ENCODE measurements around the gene SPZ1.
"Not testable (repeated sequence)": the region's sequence is repeated elsewhere in the genome, so short reads cannot be mapped to it uniquely, and the experiment has no call there.

Gene SPZ1, protein sequence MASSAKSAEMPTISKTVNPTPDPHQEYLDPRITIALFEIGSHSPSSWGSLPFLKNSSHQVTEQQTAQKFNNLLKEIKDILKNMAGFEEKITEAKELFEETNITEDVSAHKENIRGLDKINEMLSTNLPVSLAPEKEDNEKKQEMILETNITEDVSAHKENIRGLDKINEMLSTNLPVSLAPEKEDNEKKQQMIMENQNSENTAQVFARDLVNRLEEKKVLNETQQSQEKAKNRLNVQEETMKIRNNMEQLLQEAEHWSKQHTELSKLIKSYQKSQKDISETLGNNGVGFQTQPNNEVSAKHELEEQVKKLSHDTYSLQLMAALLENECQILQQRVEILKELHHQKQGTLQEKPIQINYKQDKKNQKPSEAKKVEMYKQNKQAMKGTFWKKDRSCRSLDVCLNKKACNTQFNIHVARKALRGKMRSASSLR

DNA sequence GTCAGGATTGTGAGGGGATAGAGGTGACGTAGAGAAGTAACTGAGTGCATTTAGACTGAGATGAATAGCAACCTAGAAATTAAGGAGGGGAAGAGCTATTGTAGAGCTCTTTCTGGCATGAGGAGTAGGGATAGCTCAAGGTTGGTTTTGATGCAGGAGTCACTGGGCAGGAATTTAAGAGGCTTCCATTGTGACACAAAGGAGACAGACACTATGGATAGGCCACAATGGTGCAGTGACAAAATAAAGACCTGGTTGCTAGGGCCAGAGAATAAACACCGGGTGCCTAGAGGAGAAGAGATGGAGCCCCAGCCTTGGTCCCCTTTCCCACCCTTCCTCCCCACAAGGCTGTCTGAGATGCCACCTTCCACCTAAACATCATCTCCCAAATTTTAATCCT is at the start of gene SPZ1:
Gene SPZ1 (plus strand): TSS at position 301 of the 400 bp plus-strand sequence. CDS start 214 bp downstream, outside the sequence.
- TF ChIP-seq GATA1 (IDR thresholded peaks at IDR 0.05; ENCODE audit: low read depth, low read length) (no peak), POLR2A (IDR thresholded peaks at IDR 0.05; ENCODE audit: low read length) (no peak)
- DNase-seq: no peak

DNA sequence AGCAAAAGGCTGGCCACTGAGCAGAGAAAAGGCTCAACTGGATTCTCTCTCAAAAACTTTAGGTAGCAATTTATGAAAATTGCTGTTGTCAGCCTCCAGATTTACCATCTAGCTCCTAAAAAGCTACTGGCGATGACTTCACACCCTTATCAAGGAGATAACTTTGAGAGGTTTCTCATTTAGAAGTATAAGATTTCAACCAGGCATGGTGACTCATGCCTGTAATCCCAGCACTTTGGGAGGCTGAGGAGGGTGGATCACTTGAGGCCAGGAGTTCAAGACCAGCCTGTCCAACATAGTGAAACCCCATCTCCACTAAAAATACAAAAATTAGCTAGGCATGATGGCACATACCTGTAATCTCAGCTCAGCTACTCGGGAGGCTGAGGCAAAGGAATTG is 49.3 kb upstream of the SPZ1 start:
- DNase-seq: not testable (repeated sequence)

DNA sequence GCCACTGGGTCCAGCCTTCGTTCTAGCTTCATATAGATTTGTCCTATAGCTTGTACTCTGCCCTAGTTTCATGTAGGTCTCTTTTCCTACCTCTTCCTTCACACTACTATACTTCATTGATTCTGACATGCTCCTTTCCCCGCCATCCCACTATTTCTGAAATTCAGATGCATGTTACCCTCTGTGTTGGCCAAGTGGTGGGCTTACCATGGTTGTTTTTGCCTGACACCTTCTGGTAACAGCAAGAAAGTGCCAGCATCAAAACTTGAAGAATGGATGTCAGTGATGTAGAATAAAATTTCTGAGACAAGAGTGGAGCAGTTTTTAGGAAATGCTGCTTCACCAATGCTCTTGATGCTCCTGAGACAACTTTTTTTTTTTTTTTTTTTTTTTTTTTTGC is 44.5 kb upstream of the SPZ1 start:
- no peak for TF ChIP-seq POLR2A (IDR thresholded peaks at IDR 0.05; ENCODE audit: low read length)
- TF ChIP-seq GATA1 (IDR thresholded peaks at IDR 0.05; ENCODE audit: low read depth, low read length): no peak
- DNase-seq: peak; percentile 37 to 39

DNA sequence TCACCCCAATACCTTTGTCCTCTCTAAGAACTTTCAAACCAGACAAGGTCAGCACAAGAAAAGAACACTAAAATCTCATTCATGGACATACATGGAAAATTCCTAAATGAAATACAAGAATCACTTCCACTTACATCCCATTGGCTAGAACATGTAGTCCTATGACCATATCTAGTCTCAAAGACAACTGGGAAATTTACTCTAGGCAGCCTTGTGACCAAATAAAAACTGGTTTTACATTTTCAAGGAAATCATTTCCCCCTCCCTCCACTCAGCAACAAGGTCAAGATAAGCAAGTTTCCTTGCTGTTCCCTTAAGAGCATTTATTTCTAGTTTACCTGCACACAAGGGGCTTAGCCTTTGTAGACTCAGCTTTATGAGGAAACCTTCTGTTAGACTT is 43.6 kb upstream of the SPZ1 start:
- TF ChIP-seq POLR2A (IDR thresholded peaks at IDR 0.05; ENCODE audit: low read length): no peak
- no peak for TF ChIP-seq GATA1 (IDR thresholded peaks at IDR 0.05; ENCODE audit: low read depth, low read length)
- DNase-seq: no peak

DNA sequence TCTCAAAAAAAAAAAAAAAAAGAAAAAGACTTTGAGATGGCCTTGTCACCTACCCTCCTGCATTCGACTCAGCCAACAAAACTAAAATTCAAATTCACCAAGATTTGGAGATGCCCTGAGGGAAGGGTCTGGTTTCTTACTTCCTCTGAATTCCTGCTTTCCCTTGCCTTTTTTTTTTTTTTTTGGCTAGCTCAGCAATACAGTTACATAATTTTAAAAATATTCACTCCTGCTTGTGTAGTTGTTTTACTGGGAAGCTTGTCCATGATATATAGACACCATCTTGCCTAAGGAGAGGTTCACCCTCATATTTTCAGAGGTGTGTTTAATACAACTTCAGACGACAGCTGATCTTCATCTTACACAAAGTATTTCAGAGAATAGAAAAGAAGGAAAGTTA is 42.6 kb upstream of the SPZ1 start:
- no peak for TF ChIP-seq POLR2A (IDR thresholded peaks at IDR 0.05; ENCODE audit: low read length)

DNA sequence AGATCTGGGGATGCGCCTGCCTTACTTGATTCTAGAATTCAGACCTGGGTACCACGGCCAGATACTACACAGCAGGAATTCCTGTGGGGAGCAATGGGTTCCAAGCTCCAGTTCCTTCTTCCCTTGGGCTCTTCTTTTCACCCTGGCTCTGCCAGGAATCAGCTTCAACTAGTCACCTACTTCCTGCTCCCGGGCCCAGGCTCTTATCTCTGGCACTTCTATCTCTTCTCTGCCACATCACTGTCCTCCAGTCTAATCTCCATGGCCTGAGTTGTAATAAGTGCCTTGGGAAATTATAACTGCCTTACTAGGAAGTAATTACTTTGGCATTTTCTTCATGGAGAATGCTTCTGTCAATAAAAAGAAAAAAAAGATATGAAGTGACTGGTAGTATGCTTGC is 37.7 kb upstream of the SPZ1 start:
- TF ChIP-seq GATA1 (IDR thresholded peaks at IDR 0.05; ENCODE audit: low read depth, low read length): no peak
- no peak for TF ChIP-seq POLR2A (IDR thresholded peaks at IDR 0.05; ENCODE audit: low read length)

More for the DNA sequence above, 42.6 kb upstream of the SPZ1 start:
- no peak for DNase-seq

DNA sequence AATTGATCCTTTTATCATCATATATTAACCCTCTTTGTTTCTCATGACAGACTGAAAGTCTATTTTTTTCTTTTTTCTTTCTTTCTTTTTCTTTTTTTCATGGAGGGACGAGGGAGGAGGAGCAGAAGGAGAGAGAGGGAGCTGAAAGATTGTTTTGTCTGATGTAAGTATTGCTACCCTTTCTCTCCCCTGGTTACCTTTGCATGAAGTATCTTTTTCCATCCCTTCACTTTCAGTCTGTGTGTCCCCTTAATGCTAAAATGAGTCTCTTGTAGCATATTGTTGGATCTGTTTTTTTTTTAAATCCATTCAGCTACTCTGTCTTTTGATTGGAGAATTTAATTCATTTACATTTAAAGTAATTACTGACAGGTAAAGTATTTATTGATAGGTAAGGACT is 36.4 kb upstream of the SPZ1 start:
- no peak for DNase-seq
- TF ChIP-seq GATA1 (IDR thresholded peaks at IDR 0.05; ENCODE audit: low read depth, low read length): no peak
- no peak for TF ChIP-seq POLR2A (IDR thresholded peaks at IDR 0.05; ENCODE audit: low read length)

More for the DNA sequence above, 37.7 kb upstream of the SPZ1 start:
- peak; percentile 3 to 12 for DNase-seq

DNA sequence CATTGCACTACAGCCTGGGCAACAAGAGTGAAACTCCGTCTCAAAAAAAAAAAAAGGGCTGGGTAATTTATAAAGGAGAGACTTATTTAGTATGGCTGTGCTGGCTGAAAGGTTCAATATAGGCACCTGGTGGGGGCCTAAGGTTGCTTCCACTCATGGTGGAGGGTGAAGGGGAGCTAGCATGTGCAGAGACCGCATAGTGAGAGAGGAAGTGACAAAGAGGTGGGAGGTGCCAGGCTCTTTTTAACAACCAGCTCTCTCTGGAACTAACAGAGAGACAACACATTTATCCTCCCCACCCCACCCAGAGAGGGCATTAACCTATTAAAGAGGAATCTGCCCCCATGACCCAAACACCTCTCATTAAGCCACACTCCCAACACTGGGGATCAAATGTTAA is 35.1 kb upstream of the SPZ1 start:
- TF ChIP-seq GATA1 (IDR thresholded peaks at IDR 0.05; ENCODE audit: low read depth, low read length) (no peak), POLR2A (IDR thresholded peaks at IDR 0.05; ENCODE audit: low read length) (no peak)
- DNase-seq: no peak

DNA sequence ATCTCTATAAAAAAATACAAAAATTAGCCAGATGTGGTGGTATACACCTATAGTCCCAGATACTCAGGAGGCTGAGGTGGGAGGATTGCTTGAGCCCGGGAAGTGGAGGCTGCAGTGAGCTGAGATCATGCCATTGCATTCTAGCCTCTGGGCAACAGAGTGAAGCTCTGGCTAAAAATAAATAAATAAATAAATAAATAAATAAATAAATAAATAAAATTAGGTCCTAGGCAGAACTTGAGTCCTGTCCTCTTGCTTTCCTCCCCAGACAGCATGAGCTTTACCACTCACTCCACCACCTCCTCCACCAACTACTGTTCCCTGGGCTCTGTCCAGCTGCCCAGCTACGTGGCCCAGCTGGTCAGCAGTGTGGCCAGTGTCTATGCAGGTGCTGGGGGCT is 31.6 kb upstream of the SPZ1 start:
- DNase-seq: no peak
- no peak for TF ChIP-seq POLR2A (IDR thresholded peaks at IDR 0.05; ENCODE audit: low read length)
- no peak for TF ChIP-seq GATA1 (IDR thresholded peaks at IDR 0.05; ENCODE audit: low read depth, low read length)

DNA sequence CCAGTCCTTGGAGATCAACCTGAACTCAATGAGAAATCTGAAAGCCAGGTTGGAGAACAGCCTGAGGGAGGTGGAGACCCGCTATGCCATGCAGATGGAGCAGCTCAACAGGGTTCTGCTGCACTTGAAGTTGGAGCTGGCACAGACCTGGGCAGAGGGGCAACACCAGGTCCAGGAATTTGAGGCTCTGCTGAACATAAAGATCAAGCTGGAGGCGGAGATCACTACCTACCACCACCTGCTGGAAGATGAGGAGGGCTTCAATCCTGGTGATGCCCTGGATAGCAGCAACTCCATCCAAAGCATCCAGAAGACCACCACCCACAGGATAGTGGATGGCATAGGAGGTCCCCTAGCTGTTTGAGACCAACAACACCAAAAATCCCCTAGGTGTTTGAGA is 30.5 kb upstream of the SPZ1 start:
- no peak for DNase-seq
- TF ChIP-seq GATA1 (IDR thresholded peaks at IDR 0.05; ENCODE audit: low read depth, low read length) (no peak), POLR2A (IDR thresholded peaks at IDR 0.05; ENCODE audit: low read length) (no peak)

DNA sequence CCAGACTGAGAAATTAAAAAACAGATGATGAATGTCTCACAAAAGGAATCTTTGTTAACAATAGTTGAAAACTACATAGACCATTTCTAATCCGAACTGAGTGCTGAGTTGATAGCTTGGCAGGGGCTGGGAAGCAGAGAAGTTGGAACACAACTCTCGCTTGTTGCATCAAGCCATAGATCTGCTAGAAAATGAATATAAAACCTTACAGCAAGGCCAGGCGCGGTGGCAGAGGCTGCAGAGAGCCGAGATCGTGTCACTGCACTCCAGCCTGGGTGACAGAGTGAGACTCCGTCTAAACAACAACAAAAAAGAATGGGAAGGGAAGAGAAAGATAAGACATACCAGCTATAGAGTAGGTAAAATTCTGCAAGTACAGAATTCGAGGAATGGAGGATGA is 28.0 kb upstream of the SPZ1 start:
- DNase-seq: no peak
- TF ChIP-seq POLR2A (IDR thresholded peaks at IDR 0.05; ENCODE audit: low read length): no peak
- TF ChIP-seq GATA1 (IDR thresholded peaks at IDR 0.05; ENCODE audit: low read depth, low read length): no peak

DNA sequence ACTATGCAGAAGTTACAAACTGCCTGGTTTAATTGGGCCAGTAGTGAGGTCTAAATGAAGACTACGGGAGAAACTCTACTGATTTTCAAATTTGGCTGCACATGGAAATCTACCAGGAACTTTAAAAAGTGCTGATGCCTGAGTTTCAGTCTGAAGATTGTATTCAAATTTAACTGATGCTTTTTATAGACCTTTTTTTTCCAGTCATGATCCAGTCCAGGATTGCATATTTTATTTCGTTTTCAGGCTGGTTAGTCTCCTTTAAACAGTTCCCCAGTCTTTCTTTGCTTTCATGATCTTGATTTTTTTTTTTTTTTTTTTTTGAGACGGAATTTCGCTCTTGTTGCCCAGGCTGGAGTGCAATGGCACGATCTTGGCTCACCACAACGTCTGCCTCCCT is 23.7 kb upstream of the SPZ1 start:
- DNase-seq: no peak
- TF ChIP-seq POLR2A (IDR thresholded peaks at IDR 0.05; ENCODE audit: low read length): no peak
- no peak for TF ChIP-seq GATA1 (IDR thresholded peaks at IDR 0.05; ENCODE audit: low read depth, low read length)

DNA sequence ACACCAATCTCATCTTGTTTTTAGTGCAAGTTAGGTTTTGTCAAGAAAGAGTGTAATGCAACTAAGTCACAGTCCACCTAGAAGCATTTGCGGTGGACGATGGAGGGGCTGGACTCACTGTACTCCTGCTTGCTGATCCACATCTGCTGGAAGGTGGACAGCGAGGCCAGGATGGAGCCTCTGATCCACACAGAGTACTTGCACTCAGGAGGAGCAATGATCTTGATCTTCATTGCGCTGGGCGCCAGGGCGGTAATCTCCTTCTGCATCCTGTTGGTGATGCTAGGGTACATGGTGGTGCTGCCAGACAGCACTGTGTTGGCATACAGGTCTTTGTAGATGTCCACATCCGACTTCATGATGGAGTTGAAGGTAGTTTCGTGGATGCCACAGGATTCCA is 20.2 kb upstream of the SPZ1 start:
- TF ChIP-seq GATA1 (IDR thresholded peaks at IDR 0.05; ENCODE audit: low read depth, low read length) (no peak), POLR2A (IDR thresholded peaks at IDR 0.05; ENCODE audit: low read length) (no peak)
- no peak for DNase-seq

DNA sequence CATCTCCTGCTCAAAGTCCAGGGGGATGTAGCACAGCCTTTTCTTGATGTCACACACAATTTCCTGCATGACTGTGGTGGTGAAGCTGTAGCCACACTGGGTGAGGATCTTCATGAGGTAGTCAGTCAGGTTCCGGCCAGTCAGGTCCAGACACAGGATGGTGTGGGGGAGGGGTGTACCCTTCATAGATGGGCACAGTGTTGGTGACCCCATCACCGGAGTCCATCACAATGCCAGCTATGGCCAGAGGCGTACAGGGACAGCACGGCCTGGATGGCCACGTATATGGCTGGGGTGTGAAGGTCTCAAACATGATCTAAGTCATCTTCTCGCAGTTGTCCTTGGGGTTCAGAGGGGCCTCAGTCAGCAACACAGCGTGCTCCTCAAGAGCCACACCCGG is 19.7 kb upstream of the SPZ1 start:
- TF ChIP-seq GATA1 (IDR thresholded peaks at IDR 0.05; ENCODE audit: low read depth, low read length) (no peak), POLR2A (IDR thresholded peaks at IDR 0.05; ENCODE audit: low read length) (no peak)
- DNase-seq: no peak

DNA sequence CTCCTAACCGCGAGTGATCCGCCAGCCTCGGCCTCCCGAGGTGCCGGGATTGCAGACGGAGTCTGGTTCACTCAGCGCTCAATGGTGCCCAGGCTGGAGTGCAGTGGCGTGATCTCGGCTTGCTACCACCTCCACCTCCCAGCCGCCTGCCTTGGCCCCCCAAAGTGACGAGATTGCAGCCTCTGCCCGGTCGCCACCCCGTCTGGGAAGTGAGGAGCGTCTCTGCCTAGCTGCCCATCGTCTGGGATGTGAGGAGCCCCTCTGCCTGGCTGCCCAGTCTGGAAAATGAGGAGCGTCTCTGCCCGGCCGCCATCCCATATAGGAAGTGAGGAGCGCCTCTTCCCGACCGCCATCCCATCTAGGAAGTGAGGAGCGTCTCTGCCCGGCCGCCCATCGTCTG is 19.0 kb upstream of the SPZ1 start:
- not testable (repeated sequence) for DNase-seq

DNA sequence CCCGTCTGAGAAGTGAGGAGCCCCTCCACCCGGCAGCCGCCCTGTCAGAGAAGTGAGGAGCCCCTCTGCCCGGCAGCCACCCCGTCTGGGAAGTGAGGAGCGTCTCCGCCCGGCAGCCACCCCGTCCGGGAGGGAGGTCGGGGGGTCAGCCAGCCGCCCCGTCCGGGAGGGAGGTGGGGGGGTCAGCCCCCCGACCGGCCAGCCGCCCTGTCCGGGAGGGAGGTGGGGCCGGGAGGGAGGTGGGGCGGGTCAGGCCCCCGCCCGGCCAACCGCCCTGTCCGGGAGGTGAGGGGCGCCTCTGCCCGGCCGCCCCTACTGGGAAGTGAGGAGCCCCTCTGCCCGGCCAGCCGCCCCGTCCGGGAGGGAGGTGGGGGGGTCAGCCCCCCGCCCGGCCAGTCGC is 18.5 kb upstream of the SPZ1 start:
- not testable (repeated sequence) for DNase-seq
